GM12873 (cell line): ENCODE data around the gene EFHD1.

Experiments
- TF ChIP-seq, protein P1 (sequence below): IDR thresholded peaks from 2 replicates; pipeline ENCODE4 v1.5.1; 2012; ENCODE audit warnings: low read depth, mild to moderate bottlenecking, moderate library complexity, low read length, control low read depth; ENCODE audit not compliant: insufficient read depth; ENCODE audit errors: missing control alignments

The EFHD1 gene

DNA sequence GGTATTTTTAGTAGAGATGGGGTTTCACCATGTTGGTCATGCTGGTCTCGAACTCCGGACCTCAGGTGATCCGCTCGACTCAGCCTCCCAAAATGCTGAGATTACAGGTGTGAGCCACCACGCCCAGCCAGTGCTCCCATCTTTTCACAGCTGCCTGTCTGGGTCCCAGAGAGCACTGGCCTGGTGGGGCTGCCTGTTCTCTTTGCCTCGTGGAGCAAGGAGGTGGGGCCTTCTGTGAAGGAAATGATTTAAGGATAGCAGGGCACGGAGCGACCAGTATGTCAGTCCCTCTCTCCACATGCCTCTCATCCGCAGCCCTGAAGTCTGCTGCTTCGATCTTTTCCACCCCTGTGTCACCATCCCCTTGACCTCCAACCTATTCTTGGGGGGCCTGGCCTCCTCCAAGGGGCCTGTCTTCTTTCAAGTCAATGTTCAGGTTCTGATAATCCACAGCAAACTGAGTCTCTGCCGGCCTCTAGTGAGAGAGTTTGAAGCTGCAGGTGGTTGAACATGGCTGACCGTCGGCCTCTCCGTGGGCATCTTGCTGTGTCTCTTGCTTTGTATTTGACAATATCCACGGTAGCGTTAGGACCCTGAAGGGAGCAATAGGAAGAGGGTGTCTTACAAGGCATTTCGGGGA lies 35.5 kb downstream of the EFHD1 start:
- TF ChIP-seq, protein P1, sequence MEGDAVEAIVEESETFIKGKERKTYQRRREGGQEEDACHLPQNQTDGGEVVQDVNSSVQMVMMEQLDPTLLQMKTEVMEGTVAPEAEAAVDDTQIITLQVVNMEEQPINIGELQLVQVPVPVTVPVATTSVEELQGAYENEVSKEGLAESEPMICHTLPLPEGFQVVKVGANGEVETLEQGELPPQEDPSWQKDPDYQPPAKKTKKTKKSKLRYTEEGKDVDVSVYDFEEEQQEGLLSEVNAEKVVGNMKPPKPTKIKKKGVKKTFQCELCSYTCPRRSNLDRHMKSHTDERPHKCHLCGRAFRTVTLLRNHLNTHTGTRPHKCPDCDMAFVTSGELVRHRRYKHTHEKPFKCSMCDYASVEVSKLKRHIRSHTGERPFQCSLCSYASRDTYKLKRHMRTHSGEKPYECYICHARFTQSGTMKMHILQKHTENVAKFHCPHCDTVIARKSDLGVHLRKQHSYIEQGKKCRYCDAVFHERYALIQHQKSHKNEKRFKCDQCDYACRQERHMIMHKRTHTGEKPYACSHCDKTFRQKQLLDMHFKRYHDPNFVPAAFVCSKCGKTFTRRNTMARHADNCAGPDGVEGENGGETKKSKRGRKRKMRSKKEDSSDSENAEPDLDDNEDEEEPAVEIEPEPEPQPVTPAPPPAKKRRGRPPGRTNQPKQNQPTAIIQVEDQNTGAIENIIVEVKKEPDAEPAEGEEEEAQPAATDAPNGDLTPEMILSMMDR, result peak; percentile 33

DNA sequence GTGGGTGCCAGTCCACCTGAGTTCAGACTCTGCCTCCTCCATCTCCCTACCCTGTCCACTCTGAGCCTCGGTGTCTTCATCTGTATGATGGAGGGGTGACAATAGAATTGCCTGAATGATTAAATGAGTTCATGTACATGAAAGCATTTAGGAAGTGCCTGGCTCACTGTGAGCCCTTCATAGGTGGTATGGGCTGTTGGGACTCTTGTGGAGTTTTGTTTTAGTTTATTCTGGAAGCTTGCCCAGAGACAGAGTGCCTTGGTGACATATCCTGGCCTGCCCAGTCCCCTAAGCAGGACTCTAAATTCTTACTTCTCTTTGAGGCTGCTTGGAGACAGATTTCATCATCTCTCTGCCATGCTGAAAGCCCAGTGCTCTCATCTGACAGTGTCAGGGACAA lies 39.2 kb downstream of the EFHD1 start:
- TF ChIP-seq, protein P1, result no peak

DNA sequence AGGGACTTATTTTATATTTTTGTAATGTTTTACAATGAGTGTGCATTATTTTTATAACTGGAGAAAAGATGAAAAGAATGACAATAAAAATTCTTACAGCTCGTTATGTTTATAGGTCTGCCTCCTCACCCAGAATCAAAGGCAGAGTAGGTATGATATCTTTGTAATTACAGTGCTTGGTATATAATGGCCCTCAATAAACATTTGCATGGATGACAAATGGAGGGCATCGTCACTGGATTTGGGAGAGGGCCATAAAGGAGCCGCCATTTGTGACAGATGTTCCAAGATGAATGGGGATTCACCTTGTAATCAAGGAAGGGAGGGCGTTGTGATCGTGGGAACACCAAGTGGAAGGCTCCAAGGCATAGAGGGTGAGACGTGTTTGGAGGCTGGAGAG lies 41.1 kb downstream of the EFHD1 start:
- TF ChIP-seq, protein P1, result no peak

DNA sequence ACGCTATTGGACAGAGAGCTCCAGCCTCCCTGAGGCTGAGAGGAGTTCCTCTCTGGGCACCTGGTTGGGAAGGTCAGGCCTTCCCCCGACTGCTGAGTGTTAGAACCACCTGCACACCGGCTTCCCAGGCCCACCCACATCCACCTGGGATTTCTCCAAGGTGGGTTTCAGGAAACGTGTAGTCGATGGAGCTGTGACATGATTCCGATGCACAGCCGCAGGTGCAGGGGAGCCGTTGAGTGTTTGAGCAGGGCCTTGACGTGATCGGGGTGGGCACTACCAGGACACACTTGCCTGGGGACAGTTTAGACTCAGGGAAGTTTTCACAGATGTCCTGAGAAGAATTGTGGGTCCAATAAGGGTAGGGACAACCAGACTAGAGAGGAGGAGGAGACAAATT lies 42.0 kb downstream of the EFHD1 start:
- TF ChIP-seq, protein P1, result no peak

DNA sequence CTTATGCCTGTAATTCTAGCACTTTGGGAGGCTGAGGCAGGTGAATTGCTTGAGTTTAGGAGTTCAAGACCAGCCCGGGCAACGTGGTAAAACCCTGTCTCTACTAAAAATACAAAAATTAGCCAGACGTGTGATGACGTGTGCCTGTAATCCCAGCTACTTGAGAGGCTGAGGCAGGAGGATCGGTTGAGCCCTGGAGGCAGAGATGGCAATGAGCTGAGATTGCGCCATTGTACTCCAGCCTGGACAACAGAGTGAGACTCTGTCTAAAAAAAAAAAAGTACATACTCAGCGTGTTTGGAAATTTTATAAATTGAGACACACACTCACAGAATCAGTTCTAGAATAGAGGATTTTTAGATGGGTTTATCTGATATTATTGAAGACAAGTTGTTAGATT lies 46.6 kb downstream of the EFHD1 start:
- TF ChIP-seq, protein P1, result no peak

DNA sequence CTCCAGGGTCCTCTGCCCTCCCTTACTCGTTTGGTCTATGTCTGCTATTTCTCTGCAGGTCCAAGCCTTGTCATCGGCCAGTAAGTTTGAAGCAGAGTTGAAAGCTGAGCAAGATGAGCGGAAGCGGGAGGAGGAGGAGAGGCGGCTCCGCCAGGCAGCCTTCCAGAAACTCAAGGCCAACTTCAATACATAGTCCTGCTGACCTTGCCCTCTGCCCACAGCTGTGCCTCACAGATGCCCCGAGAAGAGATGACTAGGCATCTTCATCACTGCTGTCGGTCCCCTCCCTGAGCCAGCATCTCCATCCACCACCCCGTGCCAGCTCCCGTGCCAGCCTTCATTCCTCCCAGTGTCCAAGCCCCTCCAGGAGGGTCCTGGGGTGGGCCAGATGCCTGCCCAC lies 48.1 kb downstream of the EFHD1 start:
- TF ChIP-seq, protein P1, result no peak

DNA sequence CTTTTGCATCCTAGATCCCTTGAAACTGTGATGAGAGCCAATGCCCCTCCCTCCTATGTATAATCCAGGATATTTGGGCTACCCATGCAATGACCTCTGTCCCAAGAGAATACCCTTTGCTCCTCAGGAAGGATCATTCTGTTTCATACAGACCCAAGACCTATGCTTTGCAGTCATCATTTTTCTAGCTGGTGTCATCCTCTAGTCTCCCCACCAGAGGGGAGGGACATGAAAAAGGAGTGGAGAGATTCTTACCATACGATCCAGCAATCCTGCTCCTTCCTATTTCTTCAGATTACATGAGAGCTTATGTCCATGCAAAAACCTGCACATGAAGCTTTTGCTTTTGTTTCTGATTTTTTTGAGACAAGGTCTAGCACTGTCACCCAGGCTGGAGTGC lies 50.0 kb downstream of the EFHD1 start:
- TF ChIP-seq, protein P1, result no peak
